Measurements from ENCODE around the gene DNAH11. TPM values are rescaled to one million over a fixed set of nuclear protein-coding genes. Genes with fewer than 3 reads are reported as not detected.
"Not testable (repeated sequence)": the region's sequence is repeated elsewhere in the genome, so short reads cannot be mapped to it uniquely, and the experiment has no call there.

DNAH11 gene
- total and polyA plus RNA-seq, 4 donors: 7.5 to 16.8 (median 7.7) TPM

GRCh38 chr7:21869785-21870402, 327.1 kb downstream of the DNAH11 start:
- H3K4me1 ChIP-seq (ENCODE audit: control insufficient read depth, insufficient read depth, low read length): no peaks in the 10 kb centered on the region
- H3K9me3 ChIP-seq (ENCODE audit: control insufficient read depth, insufficient read depth, low read length): no peaks in the 10 kb centered on the region
- H3K36me3 ChIP-seq (ENCODE audit: control insufficient read depth, insufficient read depth, low read length): no peaks in the 10 kb centered on the region
- no peaks in the 10 kb centered on the region for H3K27me3 ChIP-seq (ENCODE audit: control insufficient read depth, insufficient read depth, low read length)
- no peak for DNase-seq (ENCODE audit: low read depth in 4 of 6, low spot score in 6 of 6)
- WGBS (ENCODE audit: insufficient coverage): 78% methylated on average over 5 of the region's 5 CpGs
- H3K4me3 ChIP-seq (ENCODE audit: low read depth, low read length): no peak overlapping the region
- no peak overlapping the region for H3K27ac ChIP-seq (ENCODE audit: low read depth, low read length)

GRCh38 chr7:21883069-21883468, 340.2 kb downstream of the DNAH11 start:
- no CpG with 5 or more reads among the region's 3 CpGs for WGBS (ENCODE audit: insufficient coverage)
- no peak overlapping the region for H3K27ac ChIP-seq (ENCODE audit: low read depth, low read length)

GRCh38 chr7:21883501-21883900, 340.7 kb downstream of the DNAH11 start:
- not testable (repeated sequence) for H3K9me3 ChIP-seq (ENCODE audit: control insufficient read depth, insufficient read depth, low read length); H3K4me1 ChIP-seq (ENCODE audit: control insufficient read depth, insufficient read depth, low read length); H3K27me3 ChIP-seq (ENCODE audit: control insufficient read depth, insufficient read depth, low read length); H3K36me3 ChIP-seq (ENCODE audit: control insufficient read depth, insufficient read depth, low read length); H3K4me3 ChIP-seq (ENCODE audit: low read depth, low read length); H3K27ac ChIP-seq (ENCODE audit: low read depth, low read length); DNase-seq (ENCODE audit: low read depth in 4 of 6, low spot score in 6 of 6)
- WGBS (ENCODE audit: insufficient coverage): no CpG with 5 or more reads among the region's 2 CpGs

More at GRCh38 chr7:21883069-21883468, 340.2 kb downstream of the DNAH11 start:
- Histone ChIP-seq H3K9me3 (ENCODE audit: control insufficient read depth, insufficient read depth, low read length) (no peaks in the 10 kb centered on the region), H3K4me3 (ENCODE audit: low read depth, low read length) (no peak overlapping the region), H3K36me3 (ENCODE audit: control insufficient read depth, insufficient read depth, low read length) (no peaks in the 10 kb centered on the region), H3K27me3 (ENCODE audit: control insufficient read depth, insufficient read depth, low read length) (no peaks in the 10 kb centered on the region), H3K4me1 (ENCODE audit: control insufficient read depth, insufficient read depth, low read length) (peaks cover 3% of the 10 kb centered on the region)
- no peak for DNase-seq (ENCODE audit: low read depth in 4 of 6, low spot score in 6 of 6)

GRCh38 chr7:21884496-21884895, 341.7 kb downstream of the DNAH11 start:
- no peaks in the 10 kb centered on the region for H3K9me3 ChIP-seq (ENCODE audit: control insufficient read depth, insufficient read depth, low read length)
- no peak overlapping the region for H3K4me3 ChIP-seq (ENCODE audit: low read depth, low read length)
- DNase-seq (ENCODE audit: low read depth in 4 of 6, low spot score in 6 of 6): no peak
- WGBS (ENCODE audit: insufficient coverage): 96% methylated on average over 3 of the region's 7 CpGs
- no peak overlapping the region for H3K27ac ChIP-seq (ENCODE audit: low read depth, low read length)
- H3K27me3 ChIP-seq (ENCODE audit: control insufficient read depth, insufficient read depth, low read length): no peaks in the 10 kb centered on the region
- H3K36me3 ChIP-seq (ENCODE audit: control insufficient read depth, insufficient read depth, low read length): no peaks in the 10 kb centered on the region
- peaks cover 3% of the 10 kb centered on the region for H3K4me1 ChIP-seq (ENCODE audit: control insufficient read depth, insufficient read depth, low read length)

GRCh38 chr7:21886396-21886795, 343.6 kb downstream of the DNAH11 start:
- WGBS (ENCODE audit: insufficient coverage): 17% methylated on average over 2 of the region's 4 CpGs
- Histone ChIP-seq H3K4me3 (ENCODE audit: low read depth, low read length) (no peak overlapping the region), H3K27me3 (ENCODE audit: control insufficient read depth, insufficient read depth, low read length) (no peaks in the 10 kb centered on the region), H3K9me3 (ENCODE audit: control insufficient read depth, insufficient read depth, low read length) (no peaks in the 10 kb centered on the region), H3K4me1 (ENCODE audit: control insufficient read depth, insufficient read depth, low read length) (peaks cover 3% of the 10 kb centered on the region), H3K27ac (ENCODE audit: low read depth, low read length) (no peak overlapping the region), H3K36me3 (ENCODE audit: control insufficient read depth, insufficient read depth, low read length) (no peaks in the 10 kb centered on the region)
- DNase-seq (ENCODE audit: low read depth in 4 of 6, low spot score in 6 of 6): peak in 2 of 6 donors; percentile 54 to 68

DNA sequence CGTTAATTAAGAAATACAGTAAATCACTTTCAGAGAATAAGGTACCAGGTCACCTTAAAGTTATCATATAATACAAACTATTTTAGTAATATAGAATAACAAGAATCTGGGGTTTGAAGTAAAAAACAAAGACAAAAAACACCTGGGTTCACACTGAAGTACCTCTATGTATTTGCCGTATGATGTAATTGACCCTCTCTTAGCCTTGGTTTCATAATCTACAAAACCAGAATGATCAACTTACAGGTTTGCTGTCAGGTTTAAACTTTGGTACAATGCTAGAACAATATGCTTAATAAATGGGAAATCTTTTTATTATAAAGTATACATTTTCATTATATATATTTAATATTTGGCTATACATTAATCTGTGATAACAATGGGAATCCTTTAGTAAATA, 344.5 kb downstream of the DNAH11 start:
- H3K9me3 ChIP-seq (ENCODE audit: control insufficient read depth, insufficient read depth, low read length): no peaks in the 10 kb centered on the region
- no CpG with 5 or more reads among the region's 2 CpGs for WGBS (ENCODE audit: insufficient coverage)
- H3K4me3 ChIP-seq (ENCODE audit: low read depth, low read length): no peak overlapping the region

DNA sequence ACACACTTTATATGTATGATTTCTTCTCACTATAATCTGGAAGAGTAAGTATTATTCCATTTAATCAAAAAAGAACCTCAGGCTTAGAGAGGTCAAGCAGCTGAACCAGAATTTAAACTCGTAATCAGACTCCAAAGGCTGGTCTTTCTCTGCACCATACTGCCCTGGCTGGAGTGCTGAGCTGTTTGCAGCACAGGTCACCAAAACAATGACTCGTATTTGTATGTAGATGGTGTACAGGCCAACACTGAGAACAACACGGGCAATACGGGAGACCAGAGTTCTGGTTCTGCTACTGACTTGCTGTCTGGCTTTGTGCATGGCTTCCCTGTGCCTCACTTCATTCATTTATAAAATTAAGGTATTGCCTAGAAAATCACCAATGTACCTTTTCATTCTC, 344.9 kb downstream of the DNAH11 start:
- Histone ChIP-seq H3K4me1 (ENCODE audit: control insufficient read depth, insufficient read depth, low read length) (peaks cover 3% of the 10 kb centered on the region), H3K36me3 (ENCODE audit: control insufficient read depth, insufficient read depth, low read length) (no peaks in the 10 kb centered on the region), H3K9me3 (ENCODE audit: control insufficient read depth, insufficient read depth, low read length) (no peaks in the 10 kb centered on the region), H3K27ac (ENCODE audit: low read depth, low read length) (no peak overlapping the region), H3K27me3 (ENCODE audit: control insufficient read depth, insufficient read depth, low read length) (no peaks in the 10 kb centered on the region), H3K4me3 (ENCODE audit: low read depth, low read length) (no peak overlapping the region)
- no peak for DNase-seq (ENCODE audit: low read depth in 4 of 6, low spot score in 6 of 6)
- 100% methylated on average over 1 of the region's 4 CpGs for WGBS (ENCODE audit: insufficient coverage)

More for the DNA sequence above, 344.5 kb downstream of the DNAH11 start:
- Histone ChIP-seq H3K36me3 (ENCODE audit: control insufficient read depth, insufficient read depth, low read length) (no peaks in the 10 kb centered on the region), H3K4me1 (ENCODE audit: control insufficient read depth, insufficient read depth, low read length) (peaks cover 3% of the 10 kb centered on the region), H3K27me3 (ENCODE audit: control insufficient read depth, insufficient read depth, low read length) (no peaks in the 10 kb centered on the region), H3K27ac (ENCODE audit: low read depth, low read length) (no peak overlapping the region)
- DNase-seq (ENCODE audit: low read depth in 4 of 6, low spot score in 6 of 6): no peak

GRCh38 chr7:21891291-21891690, 348.5 kb downstream of the DNAH11 start:
- Histone ChIP-seq H3K4me1 (ENCODE audit: control insufficient read depth, insufficient read depth, low read length) (peaks cover 3% of the 10 kb centered on the region), H3K36me3 (ENCODE audit: control insufficient read depth, insufficient read depth, low read length) (no peaks in the 10 kb centered on the region), H3K9me3 (ENCODE audit: control insufficient read depth, insufficient read depth, low read length) (no peaks in the 10 kb centered on the region), H3K4me3 (ENCODE audit: low read depth, low read length) (no peak overlapping the region), H3K27me3 (ENCODE audit: control insufficient read depth, insufficient read depth, low read length) (no peaks in the 10 kb centered on the region), H3K27ac (ENCODE audit: low read depth, low read length) (no peak overlapping the region)
- WGBS (ENCODE audit: insufficient coverage): 33% methylated on average over 1 of the region's 3 CpGs
- DNase-seq (ENCODE audit: low read depth in 4 of 6, low spot score in 6 of 6): peak in 1 of 6 donors; percentile 70

DNA sequence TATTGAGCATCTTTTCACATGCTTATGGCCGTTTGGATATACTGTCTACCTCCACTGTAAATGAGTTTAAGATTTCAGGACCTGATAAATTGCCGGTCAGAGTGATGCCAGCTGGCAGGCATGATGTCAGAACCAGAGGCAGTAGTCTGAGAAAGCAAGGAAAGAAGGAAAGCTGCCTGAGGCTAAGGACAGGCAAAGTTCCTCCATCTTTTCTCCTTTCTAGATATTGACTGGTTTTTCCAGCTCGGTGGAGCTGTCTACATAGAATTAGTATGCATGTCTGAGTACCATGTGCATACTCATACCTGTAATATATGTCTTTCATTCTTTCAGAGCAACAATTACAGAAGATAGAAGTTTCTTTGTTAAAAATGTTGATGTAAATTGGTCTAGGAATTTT, 350.6 kb downstream of the DNAH11 start:
- Histone ChIP-seq H3K27ac (ENCODE audit: low read depth, low read length) (no peak overlapping the region), H3K4me3 (ENCODE audit: low read depth, low read length) (no peak overlapping the region), H3K36me3 (ENCODE audit: control insufficient read depth, insufficient read depth, low read length) (no peaks in the 10 kb centered on the region), H3K27me3 (ENCODE audit: control insufficient read depth, insufficient read depth, low read length) (no peaks in the 10 kb centered on the region), H3K9me3 (ENCODE audit: control insufficient read depth, insufficient read depth, low read length) (no peaks in the 10 kb centered on the region), H3K4me1 (ENCODE audit: control insufficient read depth, insufficient read depth, low read length) (no peaks in the 10 kb centered on the region)
- WGBS (ENCODE audit: insufficient coverage): 100% methylated on average over 1 of the region's 3 CpGs
- no peak for DNase-seq (ENCODE audit: low read depth in 4 of 6, low spot score in 6 of 6)

DNA sequence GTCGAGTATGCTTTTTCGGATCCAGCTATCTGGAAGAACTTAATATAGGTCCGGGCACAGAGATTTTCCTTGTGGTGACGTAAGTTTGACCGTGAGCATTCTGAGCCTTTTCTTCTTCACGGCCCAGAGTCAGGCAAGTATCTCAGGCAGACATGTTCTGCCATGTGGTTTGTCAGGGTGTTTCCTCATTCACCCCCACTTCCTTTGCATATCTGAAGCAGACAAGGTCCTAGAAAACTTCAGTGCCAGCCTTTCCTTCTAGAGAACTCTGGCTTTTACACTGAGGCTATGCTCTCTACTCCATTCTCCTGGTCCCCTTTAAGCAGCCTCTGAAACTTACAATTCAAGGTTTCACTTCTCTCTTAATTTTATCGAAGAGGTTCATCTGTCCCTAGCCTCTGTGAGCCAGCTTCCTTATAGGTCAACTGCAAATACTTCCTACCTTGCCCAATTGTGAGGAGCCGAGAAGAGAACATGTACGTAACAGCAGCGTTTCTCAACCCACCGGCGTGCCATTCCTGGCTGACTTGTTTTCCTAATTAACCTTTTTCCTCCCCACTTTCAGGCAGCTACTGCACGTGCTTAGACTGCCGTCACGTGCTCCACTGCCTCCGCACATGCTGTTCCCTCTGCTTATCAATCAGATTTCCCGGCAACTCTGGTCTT, 355.6 kb downstream of the DNAH11 start:
- Histone ChIP-seq H3K27ac (ENCODE audit: low read depth, low read length) (no peak overlapping the region), H3K36me3 (ENCODE audit: control insufficient read depth, insufficient read depth, low read length) (peaks cover 11% of the 10 kb centered on the region), H3K4me1 (ENCODE audit: control insufficient read depth, insufficient read depth, low read length) (no peaks in the 10 kb centered on the region), H3K9me3 (ENCODE audit: control insufficient read depth, insufficient read depth, low read length) (no peaks in the 10 kb centered on the region), H3K4me3 (ENCODE audit: low read depth, low read length) (no peak overlapping the region), H3K27me3 (ENCODE audit: control insufficient read depth, insufficient read depth, low read length) (no peaks in the 10 kb centered on the region)
- no peak for DNase-seq (ENCODE audit: low read depth in 4 of 6, low spot score in 6 of 6)
- WGBS (ENCODE audit: insufficient coverage): 88% methylated on average over 15 of the region's 17 CpGs

All from spinal cord (tissue), 10 donors.